Neural progenitor cell (in vitro differentiated cells): Measurements from ENCODE around the gene ZFAND3.

Experiments used
- CTCF ChIP-seq: fragments of 200-600 bp; sonication (generic); IDR thresholded peaks from 2 replicates; pipeline ENCODE4 v1.5.1; 2017; ENCODE audit warnings: antibody characterized with exemption, mild to moderate bottlenecking
- EZH2 ChIP-seq: fragments of 200-600 bp; sonication (generic); IDR thresholded peaks from 2 replicates; pipeline ENCODE4 v1.6.1; 2017; ENCODE audit warnings: antibody characterized with exemption, mild to moderate bottlenecking, moderate library complexity
- EZH2phosphoT487 ChIP-seq: fragments of 200-600 bp; sonication (generic); IDR thresholded peaks from 2 replicates; pipeline ENCODE4 v1.6.1; 2017; ENCODE audit warnings: antibody characterized with exemption

- TF ChIP-seq EZH2 (no peak), CTCF (no peak), EZH2phosphoT487 (no peak)
Measured at GRCh38 chr6:38167598-38167997, 348.1 kb downstream of the ZFAND3 start.
